GM12878 (cell line): ENCODE results near the gene RBSN. TPM values are rescaled to one million over a fixed set of nuclear protein-coding genes. Genes with fewer than 3 reads are reported as not detected.

Experiments used
- ATAC-seq: fragments of 200-7000 bp; cut with Tn5 transposase; 3 replicates; pipeline ENCODE4 v1.9.1; 2020; ENCODE audit warnings: mild to moderate bottlenecking, moderate library complexity
- BruUV-seq: library from RNA; stranded (reverse); fragments of 400-500 nt; replicated peaks from 2 replicates; lab custom pipeline; 2021; lab: Mats Ljungman, UMichigan
- CTCF ChIA-PET: fragments of 300-600 bp; sonication (Branson Sonifier 250); formaldehyde crosslinking; extraction: SDS; loops from one replicate; lab custom pipeline; 2021; ENCODE audit warnings: inconsistent platforms; lab: Yijun Ruan, JAX
- POLR2A ChIA-PET: fragments of 350-600 bp; formaldehyde crosslinking; extraction: SDS; loops from one replicate; lab custom pipeline; 2021; ENCODE audit warnings: inconsistent platforms; lab: Charles Lee
- RAD21 ChIA-PET: fragments of 300-600 bp; sonication (Branson Sonifier 250); formaldehyde crosslinking; loops from one replicate; lab custom pipeline; 2023; ENCODE audit warnings: antibody characterized with exemption; ENCODE audit not compliant: unreplicated experiment; lab: Charles Lee
- SMC1A ChIA-PET: fragments of 300-600 bp; sonication (Branson Sonifier 250); formaldehyde crosslinking; loops from one replicate; lab custom pipeline; 2023; ENCODE audit not compliant: unreplicated experiment, uncharacterized antibody; lab: Charles Lee
- DNase-seq: peaks from one replicate; pipeline ENCODE4 v3.0.0-alpha.2; 2011; ENCODE audit warnings: low read depth, low spot score
- FAIRE-seq: peaks from 3 replicates; lab custom pipeline; 2011; peaks lifted over from hg19 to GRCh38; lab: Jason Lieb, UNC
- H2AFZ ChIP-seq: 2 replicates; pipeline ENCODE4 v1.6.0; 2011; ENCODE audit warnings: low read depth, low read length, control low read depth; ENCODE audit not compliant: control insufficient read depth
- H3K27ac ChIP-seq: 2 replicates; pipeline ENCODE4 v1.5.1; 2011; ENCODE audit warnings: control low read depth; ENCODE audit not compliant: control insufficient read depth, insufficient read depth
- H3K27me3 ChIP-seq, 2 experiments: replicated peaks in 1 of 2; 2 replicates each; pipeline versions ENCODE4 v1.6.0 to v1.6.1; 2011; ENCODE audit warnings: low read length in 1 of 2; ENCODE audit not compliant: control insufficient read depth in 2 of 2, insufficient read depth in 2 of 2
- H3K36me3 ChIP-seq, 2 experiments: 2 replicates each; pipeline ENCODE4 v1.5.1; 2011; ENCODE audit warnings: low read length in 1 of 2; ENCODE audit not compliant: control insufficient read depth in 2 of 2, insufficient read depth in 2 of 2
- H3K4me1 ChIP-seq: 2 replicates; pipeline ENCODE4 v1.6.1; 2011; ENCODE audit warnings: mild to moderate bottlenecking, low read length, moderate library complexity, mixed read lengths; ENCODE audit not compliant: control insufficient read depth, insufficient read depth
- H3K4me2 ChIP-seq: 2 replicates; pipeline ENCODE4 v1.6.0; 2011; ENCODE audit warnings: control low read depth; ENCODE audit not compliant: control insufficient read depth, insufficient read depth
- H3K4me3 ChIP-seq: fragments of 200-600 bp; sonication (generic); 2 replicates; pipeline ENCODE4 v1.5.1; 2016
- H3K79me2 ChIP-seq: 2 replicates; pipeline ENCODE4 v1.6.0; 2011; ENCODE audit warnings: low read length; ENCODE audit not compliant: control insufficient read depth, insufficient read depth
- H3K9ac ChIP-seq: 2 replicates; pipeline ENCODE4 v1.8.0; 2011; ENCODE audit warnings: low read length, control low read depth, mixed read lengths; ENCODE audit not compliant: control insufficient read depth, insufficient read depth
- H3K9me3 ChIP-seq: replicated peaks from 3 replicates; pipeline ENCODE4 v1.5.1; 2011; ENCODE audit warnings: mild to moderate bottlenecking, low read length; ENCODE audit not compliant: control insufficient read depth, insufficient read depth
- H4K20me1 ChIP-seq: 2 replicates; pipeline ENCODE4 v1.6.0; 2011; ENCODE audit not compliant: control insufficient read depth, insufficient read depth
- ATF2 ChIP-seq: IDR thresholded peaks from 2 replicates; pipeline ENCODE4 v1.6.1; 2012; ENCODE audit warnings: low read length, inconsistent platforms
- BCL11A ChIP-seq: IDR thresholded peaks from 2 replicates; pipeline ENCODE4 v1.6.1; 2011; ENCODE audit warnings: low read depth, low read length
- BMI1 ChIP-seq: fragments of 450-650 bp; IDR thresholded peaks from 2 replicates; pipeline ENCODE4 v1.6.1; 2016; ENCODE audit warnings: mild to moderate bottlenecking, moderate library complexity, borderline replicate concordance
- MEF2B ChIP-seq: fragments of 450-650 bp; IDR thresholded peaks from 2 replicates; pipeline ENCODE4 v1.6.1; 2018; ENCODE audit warnings: mild to moderate bottlenecking, moderate library complexity; ENCODE audit not compliant: partially characterized antibody, poor library complexity, severe bottlenecking
- MYC ChIP-seq: IDR thresholded peaks from 2 replicates; pipeline ENCODE4 v1.6.1; 2011; ENCODE audit warnings: mild to moderate bottlenecking, low read length, moderate library complexity, inconsistent platforms; ENCODE audit not compliant: insufficient read depth, insufficient replicate concordance, insufficient read length, severe bottlenecking
- NFYA ChIP-seq: IDR thresholded peaks from 2 replicates; pipeline ENCODE4 v1.6.1; 2011; ENCODE audit warnings: low read depth, mild to moderate bottlenecking, low read length, improper control_type of control experiment, borderline replicate concordance
- PKNOX1 ChIP-seq: fragments of 450-650 bp; IDR thresholded peaks from 2 replicates; pipeline ENCODE4 v1.6.1; 2016; ENCODE audit warnings: mild to moderate bottlenecking
- TCF3 ChIP-seq: IDR thresholded peaks from 2 replicates; pipeline ENCODE4 v1.6.1; 2012; ENCODE audit warnings: low read depth, mild to moderate bottlenecking, low read length, borderline replicate concordance; ENCODE audit not compliant: insufficient read depth
- YY1 ChIP-seq: IDR thresholded peaks from 2 replicates; pipeline ENCODE4 v1.6.1; 2011; ENCODE audit warnings: low read depth, mild to moderate bottlenecking, low read length
- WGBS: methylation state at CpG from one replicate; pipeline ENCODE4 v1.1.6; 2016; ENCODE audit warnings: low lambda C conversion rate; ENCODE audit not compliant: insufficient replicate concordance, insufficient coverage; ENCODE audit errors: missing lambda C conversion rate; 5-methylcytosine and 5-hydroxymethylcytosine counted together
- in situ Hi-C: fragments of 300-500 bp; cut with MboI; formaldehyde crosslinking; loops from 9 replicates; pipeline ENCODE4 v1.14.3; 2018; ENCODE audit warnings: mixed read lengths
- intact Hi-C: fragments of 100-400 bp; cut with micrococcal nuclease; formaldehyde crosslinking; loops from one replicate; pipeline ENCODE4 v1.14.2; 2022; ENCODE audit not compliant: unreplicated experiment
- polyA plus RNA-seq, 11 experiments: library from polyadenylated mRNA; depleted of rRNA in 4 of 11; unstranded in 6 of 11; stranded (reverse) in 5 of 11; fragments of >200 nt; fragmentation: Nextera tagmentation in 4 of 11; fragmentation: Illumina TruSeq in 1 of 11; extraction: Ambion mirVana in 4 of 11; extraction: Trizol in 1 of 11; gene quantifications; 1 replicate in 1 of 11; 2 replicates in 10 of 11; pipeline versions ENCODE4 v1.2.1 to v1.2.3, GENCODE V29; 2011 to 2016; ENCODE audit warnings: inconsistent platforms in 2 of 11, missing spikeins in 2 of 11, low read depth in 1 of 11
- total RNA-seq, 4 experiments: library from RNA; depleted of rRNA in 3 of 4; stranded (reverse); fragments of >200 nt in 3 of 4; fragmentation: Illumina TruSeq in 1 of 4; extraction: Trizol in 1 of 4; gene quantifications; 2 replicates each; pipeline versions ENCODE4 v1.2.1 to v1.2.3, GENCODE V29; 2013 to 2021

Gene RBSN
- total and polyA plus RNA-seq, 10 of the 15 experiments (the other 5 are each of a cell fraction or from before 2014, with no cell fraction given), result 2.0 to 17.5 (median 10.5) TPM

DNA sequence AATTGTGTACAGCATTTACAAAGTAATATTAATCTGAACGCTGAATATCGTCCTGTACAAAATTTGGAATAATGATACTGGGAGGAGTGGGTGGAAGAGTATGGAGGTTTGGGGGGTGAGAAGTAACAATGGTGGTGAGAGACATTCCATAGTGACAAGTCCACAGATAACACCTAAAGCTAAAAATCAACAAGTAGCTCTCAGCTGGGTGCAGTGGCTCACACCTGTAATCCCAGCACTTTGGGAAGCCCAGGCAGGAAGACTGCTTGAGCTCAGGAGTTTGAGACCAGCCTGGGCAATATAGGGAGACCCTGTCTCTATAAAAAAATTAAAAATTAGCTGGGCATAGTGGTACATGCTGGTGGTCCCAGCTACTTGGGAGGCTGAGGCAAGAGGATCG, 38.9 kb downstream of the RBSN start:
- Histone ChIP-seq H3K36me3 (peaks cover 12 to 20% of the 10 kb centered on the region in 2 experiments), H3K79me2 (peaks cover 47% of the 10 kb centered on the region), H3K4me2 (no peak overlapping the region), H3K27ac (no peak overlapping the region), H3K9me3 (peaks cover 17% of the 10 kb centered on the region), H3K4me3 (no peak overlapping the region), H3K27me3 (no peaks in the 10 kb centered on the region), H4K20me1 (no peaks in the 10 kb centered on the region), H3K4me1 (peaks cover 21% of the 10 kb centered on the region), H2AFZ (no peak overlapping the region), H3K9ac (no peak overlapping the region)
- ATAC-seq (no peak), FAIRE-seq (no peak), DNase-seq (no peak)
- ChIA-PET RAD21 (interaction anchor here (0.7 kb wide), 1 partner anchor 134 kb away, joined by 3 read pairs; no protein-coding TSS in a partner anchor), SMC1A (interaction anchor here (0.9 to 1.0 kb wide), 2 partner anchors 10 to 115 kb away, joined by 3 to 5 read pairs; no protein-coding TSS in a partner anchor), CTCF (interaction anchor here (1.1 to 1.6 kb wide), 2 partner anchors 9 to 139 kb away, joined by 3 to 8 read pairs; no protein-coding TSS in a partner anchor), POLR2A (interaction anchor here (0.7 to 1.0 kb wide), 2 partner anchors 9 to 71 kb away, joined by 3 to 4 read pairs; no protein-coding TSS in a partner anchor)
- WGBS, result 96% methylated on average over 3 of the region's 3 CpGs
- TF ChIP-seq NFYA, result no peak
- no peak for TF ChIP-seq MEF2B
- no peak for TF ChIP-seq PKNOX1
- TF ChIP-seq BMI1, result no peak
- TF ChIP-seq ATF2, result no peak
- no peak for TF ChIP-seq TCF3
- TF ChIP-seq MYC, result no peak
- TF ChIP-seq YY1, result no peak
- no peak for TF ChIP-seq BCL11A
- intact Hi-C loops (no loop called here), in situ Hi-C loops (no loop called here)
- BruUV-seq, result no TSS peak
